Natural killer cell (primary cell): ENCODE results near the gene PLB1. TPM values are rescaled to one million over a fixed set of nuclear protein-coding genes. Genes with fewer than 3 reads are reported as not detected.

Experiments
- ATAC-seq, 3 donors: fragments of 150-1000 bp in 2 of 3; fragments of 200-7000 bp in 1 of 3; cut with Tn5 transposase; 1 replicate in 1 of 3; 2 replicates in 2 of 3; pipeline ENCODE4 v1.10.0; 2021; ENCODE audit warnings: mild to moderate bottlenecking in 2 of 3, moderate library complexity in 2 of 3
- DNase-seq, 2 donors: peaks; one replicate each; pipeline versions ENCODE4 v3.0.0 to v3.0.0-alpha.2; 2013 to 2021; ENCODE audit warnings: mixed read lengths in 1 of 2
- H3K27ac ChIP-seq: one replicate; pipeline ENCODE4 v1.5.1; 2013; ENCODE audit warnings: mild to moderate bottlenecking, low read length
- H3K27me3 ChIP-seq: one replicate; pipeline ENCODE4 v1.6.1; 2013; ENCODE audit warnings: low read length; ENCODE audit not compliant: control insufficient read depth, insufficient read depth
- H3K36me3 ChIP-seq: one replicate; pipeline ENCODE4 v1.6.1; 2013; ENCODE audit warnings: low read length; ENCODE audit not compliant: control insufficient read depth, insufficient read depth
- H3K4me1 ChIP-seq: one replicate; pipeline ENCODE4 v1.6.1; 2013; ENCODE audit warnings: low read length; ENCODE audit not compliant: control insufficient read depth, insufficient read depth
- H3K4me3 ChIP-seq: one replicate; pipeline ENCODE4 v1.5.1; 2013; ENCODE audit warnings: low read length
- H3K9me3 ChIP-seq: one replicate; pipeline ENCODE4 v1.6.1; 2013; ENCODE audit warnings: low read length; ENCODE audit not compliant: control insufficient read depth, insufficient read depth
- H3K27ac Mint-ChIP-seq, 2 donors: one replicate each; pipeline ENCODE4 v1.8.0; 2022; ENCODE audit warnings: mild to moderate bottlenecking in 2 of 2, mixed read lengths in 2 of 2, moderate library complexity in 1 of 2
- H3K27me3 Mint-ChIP-seq, 2 donors: one replicate each; pipeline ENCODE4 v1.8.0; 2022; ENCODE audit warnings: low read depth in 2 of 2, mixed read lengths in 2 of 2
- H3K36me3 Mint-ChIP-seq: one replicate; pipeline ENCODE4 v1.8.0; 2022; ENCODE audit warnings: mixed read lengths
- H3K4me1 Mint-ChIP-seq, 2 donors: one replicate each; pipeline ENCODE4 v1.8.0; 2022; ENCODE audit warnings: mixed read lengths in 2 of 2
- H3K4me3 Mint-ChIP-seq: one replicate; pipeline ENCODE4 v1.8.0; 2022; ENCODE audit warnings: mild to moderate bottlenecking, moderate library complexity, mixed read lengths
- H3K9me3 Mint-ChIP-seq, 2 donors: one replicate each; pipeline ENCODE4 v1.8.0; 2022; ENCODE audit warnings: mixed read lengths in 2 of 2
- WGBS: methylation state at CpG from one replicate; pipeline ENCODE4 v1.1.7; 2013; ENCODE audit warnings: missing lambda C conversion rate; ENCODE audit not compliant: insufficient coverage; 5-methylcytosine and 5-hydroxymethylcytosine counted together
- intact Hi-C: fragments of 100-400 bp; cut with micrococcal nuclease; formaldehyde crosslinking; loops from one replicate; pipeline ENCODE4 v1.14.2; 2022
- total RNA-seq, 4 donors: library from RNA; stranded (reverse); fragments of 120-200 nt in 1 of 4; gene quantifications; one replicate each; pipeline versions ENCODE4 v1.2.3 to v1.2.4, GENCODE V29; 2013 to 2022
- TF ChIP-seq, protein P1 (sequence below): fragments of 200-600 bp; IDR thresholded peaks from one replicate; pipeline ENCODE4 v1.8.0; 2022; ENCODE audit warnings: antibody characterized with exemption

PLB1 gene
- total RNA-seq, 3 donors from 2014 or later (not counting 1 experiment from before 2014, with no cell fraction given): 1.7 to 2.6 (median 1.9) TPM

DNA sequence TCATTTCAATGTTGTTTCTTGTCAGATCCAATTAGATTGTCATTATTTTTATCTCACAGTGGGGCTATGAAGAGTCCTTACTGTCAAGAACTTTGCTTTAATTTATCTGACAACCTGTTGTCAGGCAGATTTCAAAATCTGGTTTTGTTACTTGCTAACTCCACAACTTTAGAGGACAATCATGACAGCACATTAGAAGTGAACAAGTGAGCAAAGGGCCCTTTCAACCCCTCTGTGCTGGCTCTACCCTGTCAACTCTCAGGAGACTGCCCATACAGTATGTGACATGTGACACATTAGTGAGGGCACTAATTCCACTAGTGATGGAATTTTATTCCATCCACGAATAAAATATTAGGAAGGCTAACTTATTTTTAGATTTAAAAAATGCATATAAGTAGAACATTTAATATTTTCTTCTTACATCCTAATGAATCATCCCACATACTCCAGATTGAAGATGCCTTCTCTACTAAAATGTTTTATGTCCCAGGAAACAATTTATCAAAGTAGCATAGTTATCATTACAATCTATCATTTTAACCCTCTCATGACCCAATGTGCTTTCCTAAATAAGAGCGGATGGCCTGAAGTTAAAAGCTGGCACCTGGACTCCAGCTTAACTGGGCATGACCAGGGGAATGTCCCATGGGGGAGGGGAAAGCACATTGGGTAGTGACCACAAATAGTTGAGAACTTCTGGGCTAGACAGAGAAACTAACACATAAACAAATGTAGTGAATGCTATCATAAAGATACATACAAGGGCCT is 158.2 kb downstream of the PLB1 start:
- DNase-seq (no peak), ATAC-seq (no peak)
- Mint-ChIP-seq H3K36me3 (no peaks in the 10 kb centered on the region), H3K27ac (no peak overlapping the region), H3K27me3 (peaks cover 0 to 2% of the 10 kb centered on the region in 2 donors), H3K4me3 (no peak overlapping the region), H3K9me3 (no peaks in the 10 kb centered on the region), H3K4me1 (peaks cover 0 to 4% of the 10 kb centered on the region in 2 donors)
- Histone ChIP-seq H3K4me1 (no peaks in the 10 kb centered on the region), H3K9me3 (no peaks in the 10 kb centered on the region), H3K27ac (no peak overlapping the region), H3K27me3 (no peaks in the 10 kb centered on the region), H3K36me3 (no peaks in the 10 kb centered on the region), H3K4me3 (no peak overlapping the region)
- 80% methylated on average over 1 of the region's 2 CpGs for WGBS
- intact Hi-C loops: no loop called here
- TF ChIP-seq, protein P1, sequence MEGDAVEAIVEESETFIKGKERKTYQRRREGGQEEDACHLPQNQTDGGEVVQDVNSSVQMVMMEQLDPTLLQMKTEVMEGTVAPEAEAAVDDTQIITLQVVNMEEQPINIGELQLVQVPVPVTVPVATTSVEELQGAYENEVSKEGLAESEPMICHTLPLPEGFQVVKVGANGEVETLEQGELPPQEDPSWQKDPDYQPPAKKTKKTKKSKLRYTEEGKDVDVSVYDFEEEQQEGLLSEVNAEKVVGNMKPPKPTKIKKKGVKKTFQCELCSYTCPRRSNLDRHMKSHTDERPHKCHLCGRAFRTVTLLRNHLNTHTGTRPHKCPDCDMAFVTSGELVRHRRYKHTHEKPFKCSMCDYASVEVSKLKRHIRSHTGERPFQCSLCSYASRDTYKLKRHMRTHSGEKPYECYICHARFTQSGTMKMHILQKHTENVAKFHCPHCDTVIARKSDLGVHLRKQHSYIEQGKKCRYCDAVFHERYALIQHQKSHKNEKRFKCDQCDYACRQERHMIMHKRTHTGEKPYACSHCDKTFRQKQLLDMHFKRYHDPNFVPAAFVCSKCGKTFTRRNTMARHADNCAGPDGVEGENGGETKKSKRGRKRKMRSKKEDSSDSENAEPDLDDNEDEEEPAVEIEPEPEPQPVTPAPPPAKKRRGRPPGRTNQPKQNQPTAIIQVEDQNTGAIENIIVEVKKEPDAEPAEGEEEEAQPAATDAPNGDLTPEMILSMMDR: no peak

DNA sequence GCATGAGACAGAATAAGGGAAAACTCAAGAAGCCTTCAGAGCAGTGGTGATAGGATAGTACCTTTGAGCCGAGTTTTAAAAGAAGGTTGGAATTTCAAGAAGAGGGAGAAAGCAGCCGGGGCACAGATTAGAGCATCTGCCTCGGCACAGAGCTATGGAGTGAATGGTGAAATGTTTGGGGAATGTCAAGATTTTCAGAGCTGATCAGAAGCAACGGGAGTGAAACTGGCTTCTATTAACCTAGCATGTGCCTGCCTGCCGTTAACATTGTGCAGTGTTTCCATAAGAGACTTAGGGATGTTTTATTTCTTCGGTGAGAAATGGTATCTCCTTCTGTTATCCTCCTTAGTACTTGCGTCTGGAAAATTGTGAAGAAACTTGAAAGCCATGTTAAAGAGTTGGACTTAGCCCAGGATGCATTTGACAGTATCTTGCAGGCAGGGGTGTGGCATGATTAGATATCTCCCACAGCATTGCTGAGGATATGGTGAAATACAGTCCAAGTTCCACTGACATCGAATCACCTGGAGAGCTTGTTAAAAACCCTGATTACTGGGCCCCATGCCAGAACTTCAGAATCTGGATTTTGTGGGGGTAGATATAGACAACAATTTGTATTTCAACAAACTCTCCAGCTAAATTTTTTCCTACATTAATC is 158.9 kb downstream of the PLB1 start:
- no peak overlapping the region for H3K27ac ChIP-seq
- no peaks in the 10 kb centered on the region for H3K9me3 ChIP-seq
- TF ChIP-seq, protein P1: no peak
- no peaks in the 10 kb centered on the region for H3K4me1 ChIP-seq
- ATAC-seq: no peak
- 94% methylated on average over 8 of the region's 8 CpGs for WGBS
- H3K4me3 ChIP-seq: no peak overlapping the region
- no peaks in the 10 kb centered on the region for H3K36me3 ChIP-seq
- no peaks in the 10 kb centered on the region for H3K36me3 Mint-ChIP-seq
- no peaks in the 10 kb centered on the region for H3K27me3 Mint-ChIP-seq
- H3K4me1 Mint-ChIP-seq: peaks cover 0 to 4% of the 10 kb centered on the region in 2 donors
- intact Hi-C loops: no loop called here
- H3K4me3 Mint-ChIP-seq: no peak overlapping the region
- DNase-seq: no peak
- H3K9me3 Mint-ChIP-seq: no peaks in the 10 kb centered on the region
- no peak overlapping the region for H3K27ac Mint-ChIP-seq
- no peaks in the 10 kb centered on the region for H3K27me3 ChIP-seq

DNA sequence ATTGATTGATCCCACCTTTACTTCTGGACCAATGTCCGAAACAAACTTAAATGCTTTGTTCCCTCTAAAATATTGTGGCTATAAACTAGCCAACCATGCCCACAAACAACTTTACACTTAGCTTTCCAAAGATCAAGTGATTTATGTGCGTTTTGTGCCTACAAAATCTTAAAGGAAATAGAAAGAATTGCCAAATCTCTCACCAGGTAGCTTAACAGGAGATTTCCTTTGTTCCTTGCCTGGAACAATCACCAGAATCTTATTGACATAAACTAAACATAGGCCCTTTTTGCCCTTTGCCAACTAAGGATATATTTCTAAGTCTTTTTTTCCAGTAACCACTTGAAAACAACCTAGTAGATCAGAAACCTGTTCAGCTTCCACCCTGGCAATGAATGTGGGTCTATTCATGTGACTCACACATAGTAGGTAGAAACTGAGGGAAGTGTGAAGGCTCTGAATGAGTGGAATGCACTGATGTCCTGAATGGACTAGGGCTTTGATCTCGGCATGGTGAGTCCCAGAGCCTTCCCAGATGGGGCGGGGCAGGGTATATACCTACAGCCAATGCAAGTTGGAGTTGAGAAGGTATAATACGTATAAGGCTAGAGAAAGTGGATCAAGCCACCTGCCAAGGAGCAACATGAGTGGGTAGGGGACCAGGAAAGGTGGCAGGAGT is 161.2 kb downstream of the PLB1 start:
- 91% methylated on average over 5 of the region's 5 CpGs for WGBS
- Mint-ChIP-seq H3K36me3 (no peaks in the 10 kb centered on the region), H3K27me3 (no peaks in the 10 kb centered on the region), H3K4me3 (no peak overlapping the region), H3K9me3 (no peaks in the 10 kb centered on the region), H3K27ac (no peak overlapping the region), H3K4me1 (peaks cover 0 to 4% of the 10 kb centered on the region in 2 donors)
- ATAC-seq (no peak), DNase-seq (no peak)
- no peaks in the 10 kb centered on the region for H3K4me1 ChIP-seq
- H3K27ac ChIP-seq: no peak overlapping the region
- intact Hi-C loops: no loop called here
- no peaks in the 10 kb centered on the region for H3K27me3 ChIP-seq
- TF ChIP-seq, protein P1: no peak
- H3K9me3 ChIP-seq: no peaks in the 10 kb centered on the region
- no peak overlapping the region for H3K4me3 ChIP-seq
- H3K36me3 ChIP-seq: no peaks in the 10 kb centered on the region
